Measurements from ENCODE around the gene CALD1.

GRCh38 chr7:134896073-134896472 is 116.6 kb downstream of the CALD1 start:
- TF ChIP-seq, protein P1, sequence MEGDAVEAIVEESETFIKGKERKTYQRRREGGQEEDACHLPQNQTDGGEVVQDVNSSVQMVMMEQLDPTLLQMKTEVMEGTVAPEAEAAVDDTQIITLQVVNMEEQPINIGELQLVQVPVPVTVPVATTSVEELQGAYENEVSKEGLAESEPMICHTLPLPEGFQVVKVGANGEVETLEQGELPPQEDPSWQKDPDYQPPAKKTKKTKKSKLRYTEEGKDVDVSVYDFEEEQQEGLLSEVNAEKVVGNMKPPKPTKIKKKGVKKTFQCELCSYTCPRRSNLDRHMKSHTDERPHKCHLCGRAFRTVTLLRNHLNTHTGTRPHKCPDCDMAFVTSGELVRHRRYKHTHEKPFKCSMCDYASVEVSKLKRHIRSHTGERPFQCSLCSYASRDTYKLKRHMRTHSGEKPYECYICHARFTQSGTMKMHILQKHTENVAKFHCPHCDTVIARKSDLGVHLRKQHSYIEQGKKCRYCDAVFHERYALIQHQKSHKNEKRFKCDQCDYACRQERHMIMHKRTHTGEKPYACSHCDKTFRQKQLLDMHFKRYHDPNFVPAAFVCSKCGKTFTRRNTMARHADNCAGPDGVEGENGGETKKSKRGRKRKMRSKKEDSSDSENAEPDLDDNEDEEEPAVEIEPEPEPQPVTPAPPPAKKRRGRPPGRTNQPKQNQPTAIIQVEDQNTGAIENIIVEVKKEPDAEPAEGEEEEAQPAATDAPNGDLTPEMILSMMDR (IDR thresholded peaks at IDR 0.05 in 8 of 11, conservative IDR thresholded peaks at IDR 0.05 in 3 of 11) = no peak
- no peak for TF ChIP-seq POLR2AphosphoS5 (IDR thresholded peaks at IDR 0.05)

Measured in spleen (tissue), 7 donors.